OCI-M2 (cell line): ENCODE results near the gene SMIM45.

Experiments
- DNase-seq: peaks from one replicate; lab custom pipeline; 2025; ENCODE audit not compliant: unreplicated experiment; lab: John Stamatoyannopoulos, UW

SMIM45 gene

DNA sequence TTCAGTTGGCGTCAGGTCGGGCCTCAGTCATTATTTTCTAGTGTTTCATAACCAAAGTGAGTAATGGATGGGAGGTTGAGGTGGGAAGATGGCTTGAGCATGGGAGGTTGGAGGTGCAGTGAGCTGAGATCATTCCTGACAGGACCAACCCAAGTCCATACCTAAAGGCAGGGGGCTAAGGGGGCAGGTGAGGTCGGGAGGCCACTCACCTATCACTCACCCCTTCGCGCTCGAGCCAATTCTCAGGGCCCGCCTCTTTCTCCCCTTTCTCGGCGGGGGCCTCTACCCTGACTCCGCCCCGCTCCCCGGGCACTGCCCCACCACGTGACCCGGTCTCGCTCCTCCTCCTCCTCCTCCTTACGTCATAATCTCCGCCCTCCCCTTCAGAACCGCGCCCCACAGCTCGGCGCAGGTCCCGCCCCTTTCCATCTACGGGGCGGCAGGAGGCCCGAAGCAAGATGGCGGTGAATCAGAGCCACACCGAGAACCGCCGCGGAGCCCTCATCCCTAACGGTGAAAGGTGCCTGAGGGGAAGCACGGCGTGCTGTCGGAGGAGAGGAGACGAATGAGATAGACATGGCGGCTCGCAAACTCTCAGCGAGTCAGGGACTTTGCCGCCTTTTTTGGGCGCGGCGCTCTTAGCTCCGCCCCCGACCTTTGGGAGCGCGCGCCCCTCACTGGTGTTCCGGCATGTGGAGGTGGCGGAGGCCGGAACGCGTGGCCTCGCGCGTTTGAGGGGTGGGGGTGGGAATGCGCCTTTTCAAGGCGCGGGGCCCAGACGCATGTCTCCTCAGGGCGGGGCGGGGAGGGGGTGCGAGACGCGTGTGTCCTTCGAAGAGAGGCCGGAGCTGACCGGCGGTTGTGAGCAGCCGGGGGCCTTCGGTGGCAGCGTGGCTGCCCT lies 46.7 kb downstream of the SMIM45 start, which contains the start of gene WBP2NL:
WBP2NL (plus strand) TSS at position 428 of the 901 bp plus-strand sequence; CDS start at position 459, 31 bp downstream.
- DNase-seq, result no peak

DNA sequence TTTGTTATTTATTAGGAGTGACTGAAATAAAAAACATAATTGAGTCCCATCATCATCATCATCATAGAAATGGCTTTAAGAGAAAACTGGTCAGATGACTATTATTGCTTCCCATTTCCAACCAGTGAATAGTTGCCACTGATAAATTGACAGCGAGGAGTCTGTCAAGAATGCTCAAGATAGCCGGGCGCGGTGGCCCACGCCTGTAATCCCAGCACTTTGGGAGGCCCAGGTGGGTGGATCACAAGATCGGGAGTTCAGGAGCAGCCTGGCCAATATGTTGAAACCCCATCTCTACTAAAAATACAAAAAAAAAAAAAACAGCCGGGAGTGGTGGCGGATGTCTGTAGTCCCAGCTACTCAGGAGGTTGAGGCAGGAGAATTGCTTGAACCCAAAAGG lies 48.5 kb downstream of the SMIM45 start:
- DNase-seq, result no peak

DNA sequence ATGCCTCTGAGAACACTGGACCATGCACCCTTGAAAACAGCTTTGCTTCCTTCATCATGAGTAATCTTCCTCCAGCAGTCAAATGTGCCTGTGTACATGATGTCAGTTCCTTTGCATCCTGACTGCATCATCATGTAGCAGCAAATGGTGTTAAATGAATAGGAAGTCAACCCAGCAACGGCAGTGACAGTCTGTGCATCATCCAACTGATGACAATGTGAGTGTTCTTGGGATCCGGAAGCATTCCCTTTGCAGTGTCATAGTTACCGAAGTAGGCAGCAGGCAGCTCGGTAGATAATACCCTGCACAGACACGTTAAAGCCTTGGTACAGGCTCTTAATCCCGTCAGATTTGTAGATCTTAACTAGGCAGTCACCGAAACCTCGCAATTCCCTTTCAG lies 49.2 kb downstream of the SMIM45 start:
- DNase-seq, result no peak

DNA sequence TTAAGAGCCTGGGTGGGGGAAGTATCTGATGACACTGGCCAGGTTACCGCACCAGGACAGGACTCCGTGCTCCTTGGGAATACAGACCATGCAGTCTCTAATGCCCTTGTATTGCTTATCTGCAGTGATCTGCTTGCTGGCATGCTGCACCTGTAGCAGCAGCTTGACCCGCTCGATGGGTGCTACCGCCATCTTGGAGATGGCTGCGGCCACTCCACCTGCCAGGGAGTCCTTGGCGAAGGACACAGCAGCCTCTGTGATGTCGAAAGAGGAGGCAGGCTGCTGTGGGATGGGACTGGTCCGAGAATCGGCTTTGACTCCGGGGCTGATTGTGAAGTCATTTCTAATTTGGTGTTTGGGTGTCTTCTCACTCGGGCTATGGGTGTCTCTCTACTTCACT lies 49.8 kb downstream of the SMIM45 start:
- no peak for DNase-seq

DNA sequence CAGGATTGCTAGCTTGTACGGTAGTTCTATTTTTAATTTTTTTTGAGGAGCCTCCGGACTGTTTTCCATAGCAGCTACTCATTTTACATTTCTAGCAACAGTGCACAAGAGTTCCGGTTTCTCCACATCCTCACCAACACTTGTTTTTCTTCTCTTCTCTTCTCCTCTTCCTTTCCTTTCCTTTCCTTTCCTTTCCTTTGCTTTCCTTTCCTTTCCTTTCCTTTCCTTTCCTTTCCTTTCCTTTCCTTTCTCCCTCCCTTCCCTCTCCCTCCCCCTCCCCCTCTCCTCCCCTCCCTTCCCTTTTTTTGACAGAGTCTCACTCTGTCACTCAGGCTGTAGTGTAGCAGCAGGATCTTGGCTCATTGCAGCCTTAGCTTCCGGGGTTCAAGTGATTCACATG lies 56.0 kb downstream of the SMIM45 start:
- no peak for DNase-seq
